Suprapubic skin (tissue), 4 donors: ENCODE measurements around the gene SSMEM1.

ENCODE experiments used
- CTCF ChIP-seq, 2 donors: fragments of 200-600 bp in 1 of 2; fragments of 450-650 bp in 1 of 2; sonication (generic) in 1 of 2; IDR thresholded peaks; one replicate each; pipeline ENCODE4 v1.5.1; 2016 to 2019; ENCODE audit warnings: antibody characterized with exemption in 2 of 2, mild to moderate bottlenecking in 1 of 2, moderate library complexity in 1 of 2
- EP300 ChIP-seq: sonication (generic); formaldehyde crosslinking; IDR thresholded peaks from one replicate; pipeline ENCODE4 v1.6.1; 2017; ENCODE audit warnings: antibody characterized with exemption
- POLR2A ChIP-seq, 2 donors: fragments of 450-650 bp; IDR thresholded peaks; one replicate each; pipeline ENCODE4 v1.6.1; 2017; ENCODE audit warnings: antibody characterized with exemption in 2 of 2, mild to moderate bottlenecking in 2 of 2, moderate library complexity in 2 of 2
- POLR2AphosphoS5 ChIP-seq, 3 donors: sonication (generic); formaldehyde crosslinking; IDR thresholded peaks; one replicate each; pipeline ENCODE4 v1.6.1; 2017; ENCODE audit warnings: antibody characterized with exemption in 3 of 3

- TF ChIP-seq CTCF (IDR thresholded peaks at IDR 0.05) (no peak), POLR2A (IDR thresholded peaks at IDR 0.05) (no peak), POLR2AphosphoS5 (IDR thresholded peaks at IDR 0.05) (no peak), EP300 (no peak)
Observed at GRCh38 chr7:130195396-130195795, 12.3 kb upstream of the SSMEM1 start.
